Hepatocyte (in vitro differentiated cells): ENCODE data around the gene NOL3. TPM values are rescaled to one million over a fixed set of nuclear protein-coding genes. Genes with fewer than 3 reads are reported as not detected.

Source experiments
- DNase-seq: peaks from one replicate; pipeline ENCODE4 v3.0.0-alpha.2; 2016; ENCODE audit warnings: low spot score
- H2AFZ ChIP-seq: fragments of 200-600 bp; sonication (generic); 2 replicates; pipeline ENCODE4 v1.6.0; 2016; ENCODE audit warnings: antibody characterized with exemption, mild to moderate bottlenecking
- H3K27ac ChIP-seq: fragments of 200-600 bp; sonication (generic); 2 replicates; pipeline ENCODE4 v1.5.1; 2016; ENCODE audit warnings: mild to moderate bottlenecking
- H3K27me3 ChIP-seq: fragments of 200-600 bp; sonication (generic); 2 replicates; pipeline ENCODE4 v1.6.1; 2016
- H3K36me3 ChIP-seq: fragments of 200-600 bp; sonication (generic); replicated peaks from 2 replicates; pipeline ENCODE4 v1.5.1; 2016; ENCODE audit warnings: low read depth; ENCODE audit not compliant: insufficient read depth
- H3K4me1 ChIP-seq: fragments of 200-600 bp; sonication (generic); 2 replicates; pipeline ENCODE4 v1.5.1; 2016; ENCODE audit warnings: mild to moderate bottlenecking, moderate library complexity; ENCODE audit not compliant: insufficient read depth
- H3K4me2 ChIP-seq: fragments of 200-600 bp; sonication (generic); 2 replicates; pipeline ENCODE4 v1.6.0; 2016
- H3K4me3 ChIP-seq: fragments of 200-600 bp; sonication (generic); 2 replicates; pipeline ENCODE4 v1.5.1; 2016; ENCODE audit warnings: mild to moderate bottlenecking
- H3K79me2 ChIP-seq: fragments of 200-600 bp; sonication (generic); 2 replicates; pipeline ENCODE4 v1.6.0; 2017; ENCODE audit warnings: mild to moderate bottlenecking
- H3K9me2 ChIP-seq: fragments of 200-600 bp; sonication (generic); replicated peaks from 2 replicates; pipeline ENCODE4 v1.6.0; 2017; ENCODE audit warnings: mild to moderate bottlenecking; ENCODE audit not compliant: insufficient read depth
- H3K9me3 ChIP-seq: fragments of 200-600 bp; sonication (generic); 2 replicates; pipeline ENCODE4 v1.5.1; 2016; ENCODE audit warnings: low read depth, mild to moderate bottlenecking
- H4K20me1 ChIP-seq: fragments of 200-600 bp; sonication (generic); 2 replicates; pipeline ENCODE4 v1.6.0; 2016; ENCODE audit warnings: mild to moderate bottlenecking; ENCODE audit not compliant: insufficient read depth, poor library complexity, severe bottlenecking
- CTCF ChIP-seq: fragments of 200-600 bp; sonication (generic); IDR thresholded peaks from 2 replicates; pipeline ENCODE4 v1.5.1; 2016; ENCODE audit warnings: antibody characterized with exemption, mild to moderate bottlenecking; ENCODE audit not compliant: poor library complexity
- EZH2 ChIP-seq: fragments of 200-600 bp; sonication (generic); IDR thresholded peaks from 2 replicates; pipeline ENCODE4 v1.6.1; 2016; ENCODE audit warnings: antibody characterized with exemption, mild to moderate bottlenecking, borderline replicate concordance
- EZH2phosphoT487 ChIP-seq: fragments of 200-600 bp; sonication (generic); IDR thresholded peaks from one replicate; pipeline ENCODE4 v1.6.1; 2018; ENCODE audit warnings: antibody characterized with exemption, mild to moderate bottlenecking, low read depth, moderate library complexity; ENCODE audit not compliant: unreplicated experiment, severe bottlenecking
- WGBS: methylation state at CpG from one replicate; pipeline ENCODE4 v1.1.6; 2016; ENCODE audit warnings: low lambda C conversion rate; ENCODE audit errors: missing lambda C conversion rate; 5-methylcytosine and 5-hydroxymethylcytosine counted together
- polyA plus RNA-seq: library from polyadenylated mRNA; unstranded; fragments of >200 nt; fragmentation: Nextera tagmentation; extraction: Ambion mirVana; gene quantifications from 2 replicates; pipeline ENCODE4 v1.2.1, GENCODE V29; 2016
- total RNA-seq: library from RNA; depleted of rRNA; stranded (reverse); fragments of >200 nt; gene quantifications from 2 replicates; pipeline ENCODE4 v1.2.3, GENCODE V29; 2014

The NOL3 gene
- total and polyA plus RNA-seq, 2 experiments from 2014 or later, result 9.3 to 10.9 TPM

- Histone ChIP-seq H3K9me3 (no peaks in the 10 kb centered on the region), H3K79me2 (peaks cover 2% of the 10 kb centered on the region), H2AFZ (no peak overlapping the region), H3K4me1 (peaks cover under 1% of the 10 kb centered on the region), H3K36me3 (no peaks in the 10 kb centered on the region), H3K4me2 (no peak overlapping the region), H3K4me3 (no peak overlapping the region), H3K9me2 (no peaks in the 10 kb centered on the region), H3K27ac (no peak overlapping the region), H3K27me3 (no peaks in the 10 kb centered on the region), H4K20me1 (no peaks in the 10 kb centered on the region)
- WGBS, result 88% methylated on average over 2 of the region's 2 CpGs
- TF ChIP-seq EZH2 (no peak), CTCF (no peak), EZH2phosphoT487 (no peak)
- DNase-seq, result no peak
These were observed 25.4 kb upstream of the NOL3 start for GRCh38 chr16:67144943-67145342.

- TF ChIP-seq CTCF, result no peak
- no peak for TF ChIP-seq EZH2
- no peak for TF ChIP-seq EZH2phosphoT487
- Histone ChIP-seq H3K4me3 (no peak overlapping the region), H3K79me2 (peaks cover 4% of the 10 kb centered on the region), H3K27me3 (no peaks in the 10 kb centered on the region), H3K36me3 (no peaks in the 10 kb centered on the region), H3K4me1 (peaks cover 3% of the 10 kb centered on the region), H3K4me2 (no peak overlapping the region), H3K27ac (no peak overlapping the region), H3K9me3 (no peaks in the 10 kb centered on the region), H2AFZ (no peak overlapping the region), H3K9me2 (no peaks in the 10 kb centered on the region), H4K20me1 (no peaks in the 10 kb centered on the region)
- no peak for DNase-seq
- WGBS, result 89% methylated on average over 2 of the region's 2 CpGs
These were observed 24.6 kb upstream of the NOL3 start for GRCh38 chr16:67145746-67146145.

GRCh38 chr16:67146523-67147357 is 23.6 kb upstream of the NOL3 start:
- WGBS, result 94% methylated on average over 7 of the region's 7 CpGs
- Histone ChIP-seq H3K4me3 (no peak overlapping the region), H3K36me3 (no peaks in the 10 kb centered on the region)

More at GRCh38 chr16:67146523-67147357, 23.6 kb upstream of the NOL3 start:
- no peak overlapping the region for H3K4me2 ChIP-seq
- H3K27ac ChIP-seq, result no peak overlapping the region
- DNase-seq, result no peak
- TF ChIP-seq CTCF (no peak), EZH2phosphoT487 (no peak), EZH2 (no peak)
- H3K9me2 ChIP-seq, result no peaks in the 10 kb centered on the region
- H4K20me1 ChIP-seq, result no peaks in the 10 kb centered on the region
- H3K9me3 ChIP-seq, result no peaks in the 10 kb centered on the region
- H2AFZ ChIP-seq, result no peak overlapping the region
- no peaks in the 10 kb centered on the region for H3K27me3 ChIP-seq
- peaks cover 4% of the 10 kb centered on the region for H3K79me2 ChIP-seq
- peaks cover 10% of the 10 kb centered on the region for H3K4me1 ChIP-seq
